Liver (tissue), 9 donors: ENCODE measurements around the gene DRD4. TPM values are rescaled to one million over a fixed set of nuclear protein-coding genes. Genes with fewer than 3 reads are reported as not detected.
"Not testable (repeated sequence)": the region's sequence is repeated elsewhere in the genome, so short reads cannot be mapped to it uniquely, and the experiment has no call there.

Source experiments
- DNase-seq: peaks from one replicate; pipeline ENCODE4 v3.0.0-alpha.2; 2017; ENCODE audit warnings: low spot score
- H3K27ac ChIP-seq, 2 donors: one replicate each; pipeline ENCODE4 v1.7.0; 2013; ENCODE audit warnings: inconsistent platforms in 2 of 2, low read length in 2 of 2, control low read depth in 1 of 2, low read depth in 1 of 2, mild to moderate bottlenecking in 1 of 2
- H3K27me3 ChIP-seq, 4 donors: one replicate each; pipeline versions ENCODE4 v1.6.1 to v1.7.0; 2013; ENCODE audit warnings: low read length in 3 of 4, inconsistent platforms in 1 of 4, mild to moderate bottlenecking in 1 of 4, moderate library complexity in 1 of 4; ENCODE audit not compliant: control insufficient read depth in 4 of 4, insufficient read depth in 4 of 4
- H3K36me3 ChIP-seq, 4 donors: one replicate each; pipeline versions ENCODE4 v1.6.1 to v1.7.0; 2013; ENCODE audit warnings: low read length in 3 of 4, mild to moderate bottlenecking in 3 of 4, low read depth in 1 of 4, moderate library complexity in 1 of 4; ENCODE audit not compliant: control insufficient read depth in 4 of 4, insufficient read depth in 3 of 4
- H3K4me1 ChIP-seq, 4 donors: one replicate each; pipeline versions ENCODE4 v1.6.1 to v1.7.0; 2013; ENCODE audit warnings: low read length in 3 of 4, mild to moderate bottlenecking in 3 of 4, moderate library complexity in 1 of 4; ENCODE audit not compliant: control insufficient read depth in 4 of 4, insufficient read depth in 4 of 4
- H3K4me3 ChIP-seq, 3 donors: one replicate each; pipeline versions ENCODE4 v1.6.1 to v1.7.0; 2013; ENCODE audit warnings: low read length in 3 of 3, control low read depth in 1 of 3, low read depth in 1 of 3, mild to moderate bottlenecking in 1 of 3
- H3K9ac ChIP-seq, 2 donors: one replicate each; pipeline ENCODE4 v1.7.0; 2013; ENCODE audit warnings: low read length in 2 of 2, mild to moderate bottlenecking in 2 of 2, moderate library complexity in 2 of 2, control low read depth in 1 of 2, low read depth in 1 of 2
- H3K9me3 ChIP-seq, 4 donors: one replicate each; pipeline versions ENCODE4 v1.6.1 to v1.7.0; 2013; ENCODE audit warnings: low read length in 3 of 4; ENCODE audit not compliant: control insufficient read depth in 4 of 4
- ATF3 ChIP-seq: IDR thresholded peaks from 2 replicates; pipeline ENCODE4 v1.6.1; 2016; ENCODE audit warnings: antibody characterized with exemption
- EGR1 ChIP-seq, 2 donors: IDR thresholded peaks; 2 replicates each; pipeline ENCODE4 v1.6.1; 2016 to 2018; ENCODE audit warnings: antibody characterized with exemption in 2 of 2, low read depth in 2 of 2
- FOXA1 ChIP-seq: IDR thresholded peaks from 2 replicates; pipeline ENCODE4 v1.6.1; 2016; ENCODE audit warnings: antibody characterized with exemption
- FOXA2 ChIP-seq: IDR thresholded peaks from 2 replicates; pipeline ENCODE4 v1.6.1; 2016; ENCODE audit warnings: antibody characterized with exemption
- GABPA ChIP-seq, 2 donors: IDR thresholded peaks in 1 of 2; conservative IDR thresholded peaks in 1 of 2; 2 replicates each; pipeline ENCODE4 v1.6.1; 2016; ENCODE audit warnings: antibody characterized with exemption in 2 of 2, mild to moderate bottlenecking in 1 of 2, moderate library complexity in 1 of 2
- HNF4A ChIP-seq, 2 donors: conservative IDR thresholded peaks; 2 replicates each; pipeline ENCODE4 v1.6.1; 2016; ENCODE audit warnings: antibody characterized with exemption in 2 of 2, mild to moderate bottlenecking in 2 of 2
- HNF4G ChIP-seq: IDR thresholded peaks from 2 replicates; pipeline ENCODE4 v1.6.1; 2016; ENCODE audit warnings: antibody characterized with exemption
- JUND ChIP-seq, 2 donors: IDR thresholded peaks; 2 replicates each; pipeline ENCODE4 v1.6.1; 2016; ENCODE audit warnings: antibody characterized with exemption in 2 of 2
- NR2F2 ChIP-seq: IDR thresholded peaks from 2 replicates; pipeline ENCODE4 v1.6.1; 2016; ENCODE audit warnings: antibody characterized with exemption
- RXRA ChIP-seq, 2 donors: IDR thresholded peaks; 2 replicates each; pipeline ENCODE4 v1.6.1; 2017 to 2018; ENCODE audit warnings: antibody characterized with exemption in 2 of 2, mild to moderate bottlenecking in 1 of 2
- SP1 ChIP-seq: IDR thresholded peaks from 2 replicates; pipeline ENCODE4 v1.6.1; 2018; ENCODE audit warnings: antibody characterized with exemption, mild to moderate bottlenecking
- TAF1 ChIP-seq: conservative IDR thresholded peaks from 2 replicates; pipeline ENCODE4 v1.6.1; 2016; ENCODE audit warnings: antibody characterized with exemption, mild to moderate bottlenecking
- YY1 ChIP-seq: IDR thresholded peaks from 2 replicates; pipeline ENCODE4 v1.6.1; 2016; ENCODE audit warnings: antibody characterized with exemption, mild to moderate bottlenecking
- WGBS: extraction: QIAGEN DNeasy Blood & Tissue Kit; methylation state at CpG from one replicate; pipeline ENCODE4 v1.1.7; 2013; 5-methylcytosine and 5-hydroxymethylcytosine counted together
- polyA plus RNA-seq, 2 donors: library from polyadenylated mRNA; stranded (reverse) in 1 of 2; unstranded in 1 of 2; fragments of 200-250 nt in 1 of 2; fragments of >200 nt in 1 of 2; fragmentation: Nextera tagmentation in 1 of 2; extraction: Ambion mirVana in 1 of 2; gene quantifications; one replicate each; pipeline versions ENCODE4 v1.2.1 to v1.2.3, GENCODE V29; 2013 to 2015
- total RNA-seq, 2 donors: library from RNA; depleted of rRNA; stranded (reverse); fragments of >200 nt; gene quantifications; one replicate each; pipeline ENCODE4 v1.2.3, GENCODE V29; 2014
- TF ChIP-seq, protein P1 (sequence below): IDR thresholded peaks from 2 replicates; pipeline ENCODE4 v1.6.1; 2016; ENCODE audit warnings: antibody characterized with exemption, mild to moderate bottlenecking
- TF ChIP-seq, protein P2 (sequence below): IDR thresholded peaks from 2 replicates; pipeline ENCODE4 v1.6.1; 2016; ENCODE audit warnings: antibody characterized with exemption
- TF ChIP-seq, protein P3 (sequence below): IDR thresholded peaks from 2 replicates; pipeline ENCODE4 v1.6.1; 2016; ENCODE audit warnings: antibody characterized with exemption
- donor health status: healthy.
- donor health status: healthy.
- donor health status: healthy.
- donor health status: healthy.
- donor health status: healthy.

The DRD4 gene
- total and polyA plus RNA-seq, 4 donors: not detected

GRCh38 chr11:650482-650881 is 13.4 kb downstream of the DRD4 start:
- WGBS: 96% methylated on average over 10 of the region's 10 CpGs

DNA sequence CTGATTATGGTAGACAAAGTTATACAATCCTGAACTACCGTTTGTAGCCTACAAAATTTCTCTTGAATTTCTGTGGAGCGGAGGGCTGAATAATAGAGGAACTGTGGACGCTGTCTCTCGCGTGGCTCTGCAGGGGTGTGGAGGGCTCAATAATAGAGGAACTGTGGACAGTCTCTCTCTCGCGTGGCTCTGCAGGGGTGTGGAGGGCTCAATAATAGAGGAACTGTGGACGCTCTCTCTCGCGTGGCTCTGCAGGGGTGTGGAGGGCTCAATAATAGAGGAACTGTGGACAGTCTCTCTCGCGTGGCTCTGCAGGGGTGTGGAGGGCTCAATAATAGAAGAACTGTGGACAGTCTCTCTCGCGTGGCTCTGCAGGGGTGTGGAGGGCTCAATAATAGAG is 16.1 kb downstream of the DRD4 start:
- not testable (repeated sequence) for H3K4me3 ChIP-seq, H3K27me3 ChIP-seq, H3K27ac ChIP-seq, H3K36me3 ChIP-seq, H3K9ac ChIP-seq, DNase-seq, H3K9me3 ChIP-seq
- 88% methylated on average over 14 of the region's 14 CpGs for WGBS
- peaks cover 10 to 46% (median 37%) of the 10 kb centered on the region in 4 donors for H3K4me1 ChIP-seq

More at GRCh38 chr11:650482-650881, 13.4 kb downstream of the DRD4 start:
- H3K27ac ChIP-seq: no peak overlapping the region
- H3K36me3 ChIP-seq: peaks cover 0 to 2% (median 2%) of the 10 kb centered on the region in 4 donors
- H3K27me3 ChIP-seq: no peaks in the 10 kb centered on the region
- H3K9ac ChIP-seq: no peak overlapping the region
- H3K4me3 ChIP-seq: no peak overlapping the region
- H3K9me3 ChIP-seq: no peaks in the 10 kb centered on the region
- TF ChIP-seq HNF4G: no peak
- no peak for TF ChIP-seq JUND (IDR thresholded peaks at IDR 0.05)
- no peak for TF ChIP-seq NR2F2
- no peak for TF ChIP-seq ATF3
- TF ChIP-seq RXRA (IDR thresholded peaks at IDR 0.05): no peak
- no peak for DNase-seq
- H3K4me1 ChIP-seq: peaks cover 4 to 28% (median 19%) of the 10 kb centered on the region in 4 donors

DNA sequence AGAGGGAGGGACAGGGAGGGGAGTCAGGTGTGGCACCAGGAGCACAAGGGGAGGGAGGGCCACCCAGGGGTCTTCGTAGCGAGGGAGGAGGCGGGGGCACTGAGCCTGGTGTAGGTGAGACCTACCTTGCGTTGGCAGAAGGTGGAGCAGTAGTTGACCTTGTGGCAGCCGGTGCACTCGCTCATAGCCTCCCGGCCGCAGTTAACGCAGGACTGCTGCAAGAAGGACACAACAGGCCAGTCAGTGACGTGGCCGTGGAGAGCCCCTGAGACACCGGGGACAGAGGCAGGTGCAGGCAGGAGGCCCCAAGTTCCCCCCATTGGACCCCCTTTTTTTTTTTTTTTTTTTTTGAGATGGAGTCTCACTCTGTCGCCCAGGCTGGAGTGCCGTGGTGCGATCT is 16.8 kb downstream of the DRD4 start:
- Histone ChIP-seq H3K27ac (no peak overlapping the region), H3K4me3 (no peak overlapping the region), H3K36me3 (peaks cover 0 to 2% (median under 1%) of the 10 kb centered on the region in 4 donors), H3K9me3 (no peaks in the 10 kb centered on the region), H3K9ac (no peak overlapping the region), H3K4me1 (peaks cover 13 to 53% (median 43%) of the 10 kb centered on the region in 4 donors), H3K27me3 (no peaks in the 10 kb centered on the region)
- TF ChIP-seq ATF3: no peak
- no peak for TF ChIP-seq FOXA1
- TF ChIP-seq, protein P1, sequence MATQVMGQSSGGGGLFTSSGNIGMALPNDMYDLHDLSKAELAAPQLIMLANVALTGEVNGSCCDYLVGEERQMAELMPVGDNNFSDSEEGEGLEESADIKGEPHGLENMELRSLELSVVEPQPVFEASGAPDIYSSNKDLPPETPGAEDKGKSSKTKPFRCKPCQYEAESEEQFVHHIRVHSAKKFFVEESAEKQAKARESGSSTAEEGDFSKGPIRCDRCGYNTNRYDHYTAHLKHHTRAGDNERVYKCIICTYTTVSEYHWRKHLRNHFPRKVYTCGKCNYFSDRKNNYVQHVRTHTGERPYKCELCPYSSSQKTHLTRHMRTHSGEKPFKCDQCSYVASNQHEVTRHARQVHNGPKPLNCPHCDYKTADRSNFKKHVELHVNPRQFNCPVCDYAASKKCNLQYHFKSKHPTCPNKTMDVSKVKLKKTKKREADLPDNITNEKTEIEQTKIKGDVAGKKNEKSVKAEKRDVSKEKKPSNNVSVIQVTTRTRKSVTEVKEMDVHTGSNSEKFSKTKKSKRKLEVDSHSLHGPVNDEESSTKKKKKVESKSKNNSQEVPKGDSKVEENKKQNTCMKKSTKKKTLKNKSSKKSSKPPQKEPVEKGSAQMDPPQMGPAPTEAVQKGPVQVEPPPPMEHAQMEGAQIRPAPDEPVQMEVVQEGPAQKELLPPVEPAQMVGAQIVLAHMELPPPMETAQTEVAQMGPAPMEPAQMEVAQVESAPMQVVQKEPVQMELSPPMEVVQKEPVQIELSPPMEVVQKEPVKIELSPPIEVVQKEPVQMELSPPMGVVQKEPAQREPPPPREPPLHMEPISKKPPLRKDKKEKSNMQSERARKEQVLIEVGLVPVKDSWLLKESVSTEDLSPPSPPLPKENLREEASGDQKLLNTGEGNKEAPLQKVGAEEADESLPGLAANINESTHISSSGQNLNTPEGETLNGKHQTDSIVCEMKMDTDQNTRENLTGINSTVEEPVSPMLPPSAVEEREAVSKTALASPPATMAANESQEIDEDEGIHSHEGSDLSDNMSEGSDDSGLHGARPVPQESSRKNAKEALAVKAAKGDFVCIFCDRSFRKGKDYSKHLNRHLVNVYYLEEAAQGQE: no peak
- no peak for TF ChIP-seq FOXA2
- TF ChIP-seq NR2F2: no peak
- TF ChIP-seq YY1: no peak
- no peak for TF ChIP-seq JUND (IDR thresholded peaks at IDR 0.05)
- no peak for TF ChIP-seq HNF4G
- TF ChIP-seq HNF4A (conservative IDR thresholded peaks at IDR 0.05): no peak
- no peak for TF ChIP-seq EGR1 (IDR thresholded peaks at IDR 0.05; ENCODE audit: low read depth in 2 of 2)
- TF ChIP-seq, protein P2, sequence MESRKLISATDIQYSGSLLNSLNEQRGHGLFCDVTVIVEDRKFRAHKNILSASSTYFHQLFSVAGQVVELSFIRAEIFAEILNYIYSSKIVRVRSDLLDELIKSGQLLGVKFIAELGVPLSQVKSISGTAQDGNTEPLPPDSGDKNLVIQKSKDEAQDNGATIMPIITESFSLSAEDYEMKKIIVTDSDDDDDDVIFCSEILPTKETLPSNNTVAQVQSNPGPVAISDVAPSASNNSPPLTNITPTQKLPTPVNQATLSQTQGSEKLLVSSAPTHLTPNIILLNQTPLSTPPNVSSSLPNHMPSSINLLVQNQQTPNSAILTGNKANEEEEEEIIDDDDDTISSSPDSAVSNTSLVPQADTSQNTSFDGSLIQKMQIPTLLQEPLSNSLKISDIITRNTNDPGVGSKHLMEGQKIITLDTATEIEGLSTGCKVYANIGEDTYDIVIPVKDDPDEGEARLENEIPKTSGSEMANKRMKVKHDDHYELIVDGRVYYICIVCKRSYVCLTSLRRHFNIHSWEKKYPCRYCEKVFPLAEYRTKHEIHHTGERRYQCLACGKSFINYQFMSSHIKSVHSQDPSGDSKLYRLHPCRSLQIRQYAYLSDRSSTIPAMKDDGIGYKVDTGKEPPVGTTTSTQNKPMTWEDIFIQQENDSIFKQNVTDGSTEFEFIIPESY: no peak
- TF ChIP-seq RXRA (IDR thresholded peaks at IDR 0.05): no peak
- TF ChIP-seq, protein P3, sequence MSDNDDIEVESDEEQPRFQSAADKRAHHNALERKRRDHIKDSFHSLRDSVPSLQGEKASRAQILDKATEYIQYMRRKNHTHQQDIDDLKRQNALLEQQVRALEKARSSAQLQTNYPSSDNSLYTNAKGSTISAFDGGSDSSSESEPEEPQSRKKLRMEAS: no peak
- no peak for TF ChIP-seq SP1
- no peak for TF ChIP-seq GABPA (IDR thresholded peaks at IDR 0.05 in 1 of 2, conservative IDR thresholded peaks at IDR 0.05 in 1 of 2)
- no peak for TF ChIP-seq TAF1
- WGBS: 88% methylated on average over 15 of the region's 15 CpGs
- no peak for DNase-seq
